Pons (tissue), 1 donor: ENCODE results near the gene ATP5IF1.

Source experiments
- DNase-seq: peaks from one replicate; pipeline ENCODE4 v3.0.0-alpha.2; 2016; ENCODE audit warnings: low spot score

Gene ATP5IF1

GRCh38 chr1:28265577-28265976, 29.7 kb downstream of the ATP5IF1 start:
- no peak for DNase-seq

GRCh38 chr1:28266920-28267322, 31.0 kb downstream of the ATP5IF1 start:
- DNase-seq, result no peak

- no peak for DNase-seq
These were observed 31.7 kb downstream of the ATP5IF1 start for GRCh38 chr1:28267633-28268032.

GRCh38 chr1:28269529-28269928, 33.6 kb downstream of the ATP5IF1 start:
- DNase-seq, result no peak

- no peak for DNase-seq
These were observed 36.4 kb downstream of the ATP5IF1 start for GRCh38 chr1:28272215-28272852.

- no peak for DNase-seq
These were observed 37.4 kb downstream of the ATP5IF1 start for GRCh38 chr1:28273216-28273860.

GRCh38 chr1:28278763-28279162, 42.8 kb downstream of the ATP5IF1 start:
- DNase-seq, result no peak

- DNase-seq, result no peak
These were observed 43.8 kb downstream of the ATP5IF1 start for GRCh38 chr1:28279721-28280120.

GRCh38 chr1:28280501-28280900, 44.6 kb downstream of the ATP5IF1 start:
- DNase-seq, result no peak

- no peak for DNase-seq
These were observed 45.1 kb downstream of the ATP5IF1 start for GRCh38 chr1:28280977-28281381.

- no peak for DNase-seq
These were observed 45.9 kb downstream of the ATP5IF1 start for GRCh38 chr1:28281608-28282425.

GRCh38 chr1:28282426-28283407, 46.8 kb downstream of the ATP5IF1 start:
- DNase-seq, result no peak

GRCh38 chr1:28286111-28286510, 50.2 kb downstream of the ATP5IF1 start:
- no peak for DNase-seq
